Superior temporal gyrus (tissue), 1 donor: Measurements from ENCODE around the gene DNAAF1.

Experiments
- DNase-seq: peaks from one replicate; pipeline ENCODE4 v3.0.0-alpha.2; 2016; ENCODE audit errors: extremely low spot score

Gene DNAAF1

GRCh38 chr16:84161037-84161436 lies 15.9 kb downstream of the DNAAF1 start:
- DNase-seq, result no peak

GRCh38 chr16:84161801-84162200 lies 16.7 kb downstream of the DNAAF1 start:
- no peak for DNase-seq

GRCh38 chr16:84165746-84166145 lies 20.6 kb downstream of the DNAAF1 start:
- DNase-seq, result no peak

GRCh38 chr16:84166796-84167695 lies 21.9 kb downstream of the DNAAF1 start:
- DNase-seq, result no peak

- DNase-seq, result no peak
Measured at GRCh38 chr16:84169765-84170310, 24.7 kb downstream of the DNAAF1 start.

GRCh38 chr16:84174396-84174795 lies 29.3 kb downstream of the DNAAF1 start:
- DNase-seq, result no peak

- peak; percentile 55 for DNase-seq
Measured at GRCh38 chr16:84175350-84176081, 30.4 kb downstream of the DNAAF1 start.

- DNase-seq, result no peak
Measured at GRCh38 chr16:84176192-84177053, 31.3 kb downstream of the DNAAF1 start.

GRCh38 chr16:84177741-84178073 lies 32.6 kb downstream of the DNAAF1 start:
- DNase-seq, result no peak

- DNase-seq, result no peak
Measured at GRCh38 chr16:84178146-84178765, 33.1 kb downstream of the DNAAF1 start.

- no peak for DNase-seq
Measured at GRCh38 chr16:84178892-84179611, 33.9 kb downstream of the DNAAF1 start.

- DNase-seq, result no peak
Measured at GRCh38 chr16:84179612-84180320, 34.7 kb downstream of the DNAAF1 start.

- DNase-seq, result no peak
Measured at GRCh38 chr16:84180519-84181140, 35.5 kb downstream of the DNAAF1 start.

- DNase-seq, result no peak
Measured at GRCh38 chr16:84181144-84181915, 36.2 kb downstream of the DNAAF1 start.

- DNase-seq, result no peak
Measured at GRCh38 chr16:84182104-84182503, 37.0 kb downstream of the DNAAF1 start.

GRCh38 chr16:84182680-84183571 lies 37.8 kb downstream of the DNAAF1 start:
- DNase-seq, result no peak

- no peak for DNase-seq
Measured at GRCh38 chr16:84183572-84183875, 38.4 kb downstream of the DNAAF1 start.
